Natural killer cell (primary cell): ENCODE results near the gene USF3. TPM values are rescaled to one million over a fixed set of nuclear protein-coding genes. Genes with fewer than 3 reads are reported as not detected.
A peak's percentile ranks its signal among the peaks of the same experiment; 100 is the strongest.

Experiments
- ATAC-seq, 3 donors: fragments of 150-1000 bp in 2 of 3; fragments of 200-7000 bp in 1 of 3; cut with Tn5 transposase; 1 replicate in 1 of 3; 2 replicates in 2 of 3; pipeline ENCODE4 v1.10.0; 2021; ENCODE audit warnings: mild to moderate bottlenecking in 2 of 3, moderate library complexity in 2 of 3
- DNase-seq, 2 donors: peaks; one replicate each; pipeline versions ENCODE4 v3.0.0 to v3.0.0-alpha.2; 2013 to 2021; ENCODE audit warnings: mixed read lengths in 1 of 2
- H3K27ac ChIP-seq: one replicate; pipeline ENCODE4 v1.5.1; 2013; ENCODE audit warnings: mild to moderate bottlenecking, low read length
- H3K27me3 ChIP-seq: one replicate; pipeline ENCODE4 v1.6.1; 2013; ENCODE audit warnings: low read length; ENCODE audit not compliant: control insufficient read depth, insufficient read depth
- H3K36me3 ChIP-seq: one replicate; pipeline ENCODE4 v1.6.1; 2013; ENCODE audit warnings: low read length; ENCODE audit not compliant: control insufficient read depth, insufficient read depth
- H3K4me1 ChIP-seq: one replicate; pipeline ENCODE4 v1.6.1; 2013; ENCODE audit warnings: low read length; ENCODE audit not compliant: control insufficient read depth, insufficient read depth
- H3K4me3 ChIP-seq: one replicate; pipeline ENCODE4 v1.5.1; 2013; ENCODE audit warnings: low read length
- H3K9me3 ChIP-seq: one replicate; pipeline ENCODE4 v1.6.1; 2013; ENCODE audit warnings: low read length; ENCODE audit not compliant: control insufficient read depth, insufficient read depth
- H3K27ac Mint-ChIP-seq, 2 donors: one replicate each; pipeline ENCODE4 v1.8.0; 2022; ENCODE audit warnings: mild to moderate bottlenecking in 2 of 2, mixed read lengths in 2 of 2, moderate library complexity in 1 of 2
- H3K27me3 Mint-ChIP-seq, 2 donors: one replicate each; pipeline ENCODE4 v1.8.0; 2022; ENCODE audit warnings: low read depth in 2 of 2, mixed read lengths in 2 of 2
- H3K36me3 Mint-ChIP-seq: one replicate; pipeline ENCODE4 v1.8.0; 2022; ENCODE audit warnings: mixed read lengths
- H3K4me1 Mint-ChIP-seq, 2 donors: one replicate each; pipeline ENCODE4 v1.8.0; 2022; ENCODE audit warnings: mixed read lengths in 2 of 2
- H3K4me3 Mint-ChIP-seq: one replicate; pipeline ENCODE4 v1.8.0; 2022; ENCODE audit warnings: mild to moderate bottlenecking, moderate library complexity, mixed read lengths
- H3K9me3 Mint-ChIP-seq, 2 donors: one replicate each; pipeline ENCODE4 v1.8.0; 2022; ENCODE audit warnings: mixed read lengths in 2 of 2
- CTCF ChIP-seq: fragments of 200-600 bp; IDR thresholded peaks from one replicate; pipeline ENCODE4 v1.8.0; 2022; ENCODE audit warnings: antibody characterized with exemption
- WGBS: methylation state at CpG from one replicate; pipeline ENCODE4 v1.1.7; 2013; ENCODE audit warnings: missing lambda C conversion rate; ENCODE audit not compliant: insufficient coverage; 5-methylcytosine and 5-hydroxymethylcytosine counted together
- intact Hi-C: fragments of 100-400 bp; cut with micrococcal nuclease; formaldehyde crosslinking; loops from one replicate; pipeline ENCODE4 v1.14.2; 2022
- total RNA-seq, 4 donors: library from RNA; stranded (reverse); fragments of 120-200 nt in 1 of 4; gene quantifications; one replicate each; pipeline versions ENCODE4 v1.2.3 to v1.2.4, GENCODE V29; 2013 to 2022

Gene USF3
- total RNA-seq, 3 donors from 2014 or later (not counting 1 experiment from before 2014, with no cell fraction given): 38.0 to 43.0 (median 41.8) TPM

DNA sequence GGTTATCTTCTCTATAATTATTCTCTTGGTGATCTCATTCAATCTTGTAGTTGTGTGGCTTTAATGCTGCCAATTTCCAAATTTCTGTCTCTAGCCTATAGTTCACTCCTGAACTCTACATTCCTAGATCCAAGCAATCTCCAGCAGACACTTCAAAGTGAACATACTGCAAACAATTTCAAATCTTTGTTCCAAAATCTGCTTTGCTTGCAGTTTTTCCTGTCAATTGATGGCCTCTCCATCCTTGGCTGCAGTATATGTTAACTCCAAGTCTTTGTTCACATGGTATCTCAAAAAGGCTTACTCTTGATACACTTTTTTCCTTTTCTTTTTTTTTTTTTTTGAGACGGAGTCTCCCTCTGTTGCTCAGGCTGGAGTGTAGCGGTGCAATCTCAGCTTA lies 32.2 kb upstream of the USF3 start:
- Mint-ChIP-seq H3K4me1 (peaks cover 36 to 46% of the 10 kb centered on the region in 2 donors), H3K36me3 (no peaks in the 10 kb centered on the region), H3K27me3 (no peaks in the 10 kb centered on the region), H3K9me3 (no peaks in the 10 kb centered on the region), H3K27ac (no peak overlapping the region), H3K4me3 (no peak overlapping the region)
- 93% methylated on average over 2 of the region's 2 CpGs for WGBS
- Histone ChIP-seq H3K27ac (no peak overlapping the region), H3K4me1 (no peaks in the 10 kb centered on the region), H3K4me3 (no peak overlapping the region), H3K36me3 (peaks cover 8% of the 10 kb centered on the region), H3K27me3 (no peaks in the 10 kb centered on the region), H3K9me3 (no peaks in the 10 kb centered on the region)
- no peak for ATAC-seq
- intact Hi-C loops: no loop called here
- no peak for TF ChIP-seq CTCF
- DNase-seq: no peak

- Mint-ChIP-seq H3K9me3 (no peaks in the 10 kb centered on the region), H3K27ac (peak overlapping the region; percentile 59 to 60), H3K4me1 (peaks cover 36 to 39% of the 10 kb centered on the region in 2 donors), H3K4me3 (no peak overlapping the region), H3K27me3 (no peaks in the 10 kb centered on the region), H3K36me3 (peaks cover 12% of the 10 kb centered on the region)
- H3K36me3 ChIP-seq: peaks cover 42% of the 10 kb centered on the region
- intact Hi-C loops: no loop called here
- DNase-seq (no peak), ATAC-seq (no peak)
- H3K4me3 ChIP-seq: no peak overlapping the region
- H3K4me1 ChIP-seq: no peaks in the 10 kb centered on the region
- no peaks in the 10 kb centered on the region for H3K9me3 ChIP-seq
- no peaks in the 10 kb centered on the region for H3K27me3 ChIP-seq
- H3K27ac ChIP-seq: no peak overlapping the region
- TF ChIP-seq CTCF: no peak
- WGBS: 30% methylated on average over 2 of the region's 3 CpGs
Measured at GRCh38 chr3:113721636-113722035, 25.2 kb upstream of the USF3 start.

DNA sequence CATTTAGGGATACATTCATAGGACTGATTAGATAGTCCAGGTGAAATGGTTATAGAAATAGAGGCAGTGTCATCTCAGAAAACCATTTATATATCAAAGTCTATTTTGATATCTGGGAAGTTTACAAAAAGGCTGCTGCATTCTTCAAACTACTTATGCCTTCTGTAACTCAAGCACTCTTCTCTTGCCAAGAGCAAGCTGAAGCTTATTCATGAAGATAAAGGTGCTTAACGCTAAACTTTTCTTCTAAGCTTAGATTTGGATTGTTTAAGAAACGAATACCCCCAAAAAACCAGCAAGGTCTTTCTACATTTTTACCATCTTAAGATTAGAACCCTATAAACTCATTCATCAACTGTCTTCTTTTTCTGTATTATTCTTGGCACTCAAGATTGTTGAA lies 23.3 kb upstream of the USF3 start:
- ATAC-seq (no peak), DNase-seq (no peak)
- intact Hi-C loops: no loop called here
- no peak overlapping the region for H3K27ac ChIP-seq
- 100% methylated on average over 2 of the region's 2 CpGs for WGBS
- Mint-ChIP-seq H3K27me3 (no peaks in the 10 kb centered on the region), H3K4me1 (peaks cover 27 to 37% of the 10 kb centered on the region in 2 donors), H3K27ac (no peak overlapping the region), H3K9me3 (no peaks in the 10 kb centered on the region), H3K4me3 (no peak overlapping the region), H3K36me3 (peaks cover 12% of the 10 kb centered on the region)
- H3K4me3 ChIP-seq: no peak overlapping the region
- H3K4me1 ChIP-seq: no peaks in the 10 kb centered on the region
- no peaks in the 10 kb centered on the region for H3K9me3 ChIP-seq
- TF ChIP-seq CTCF: no peak
- peaks cover 45% of the 10 kb centered on the region for H3K36me3 ChIP-seq
- no peaks in the 10 kb centered on the region for H3K27me3 ChIP-seq

- Mint-ChIP-seq H3K4me1 (peaks cover 23 to 34% of the 10 kb centered on the region in 2 donors), H3K9me3 (no peaks in the 10 kb centered on the region), H3K4me3 (no peak overlapping the region), H3K27me3 (no peaks in the 10 kb centered on the region), H3K36me3 (peaks cover 12% of the 10 kb centered on the region), H3K27ac (no peak overlapping the region)
- ATAC-seq (no peak), DNase-seq (no peak)
- Histone ChIP-seq H3K9me3 (no peaks in the 10 kb centered on the region), H3K36me3 (peaks cover 45% of the 10 kb centered on the region), H3K27ac (no peak overlapping the region), H3K4me1 (no peaks in the 10 kb centered on the region), H3K27me3 (no peaks in the 10 kb centered on the region), H3K4me3 (no peak overlapping the region)
- no CpG with 5 or more reads among the region's 1 CpG for WGBS
- intact Hi-C loops: no loop called here
- TF ChIP-seq CTCF: no peak
Measured at GRCh38 chr3:113719294-113719693, 22.9 kb upstream of the USF3 start.
